Fibroblast of lung (primary cell): Measurements from ENCODE around the gene TMEM131L. TPM values are rescaled to one million over a fixed set of nuclear protein-coding genes. Genes with fewer than 3 reads are reported as not detected.

Source experiments
- DNase-seq, 2 donors: peaks; one replicate each; pipeline versions ENCODE4 v3.0.0 to v3.0.0-alpha.2; 2010; ENCODE audit warnings: low read depth in 2 of 2
- H2AFZ ChIP-seq: 2 replicates; pipeline ENCODE4 v1.5.1; 2012; ENCODE audit warnings: low read length, control low read depth, inconsistent platforms
- H3K27ac ChIP-seq: 2 replicates; pipeline ENCODE4 v1.5.1; 2011; ENCODE audit warnings: low read length, control low read depth; ENCODE audit not compliant: insufficient read depth
- H3K27me3 ChIP-seq: 2 replicates; pipeline ENCODE4 v1.5.1; 2011; ENCODE audit warnings: mild to moderate bottlenecking, low read length; ENCODE audit not compliant: control insufficient read depth, insufficient read depth
- H3K36me3 ChIP-seq: 2 replicates; pipeline ENCODE4 v1.5.1; 2011; ENCODE audit warnings: low read length; ENCODE audit not compliant: control insufficient read depth, insufficient read depth
- H3K4me1 ChIP-seq: 2 replicates; pipeline ENCODE4 v1.5.1; 2011; ENCODE audit warnings: low read length; ENCODE audit not compliant: control insufficient read depth, insufficient read depth; ENCODE audit errors: extremely low read depth
- H3K4me2 ChIP-seq: 2 replicates; pipeline ENCODE4 v1.5.1; 2011; ENCODE audit warnings: low read length, control low read depth; ENCODE audit not compliant: insufficient read depth; ENCODE audit errors: extremely low read depth
- H3K4me3 ChIP-seq, 4 experiments: fragments of 200-600 bp in 1 of 4; sonication (generic) in 1 of 4; replicated peaks in 1 of 4; 2 replicates each; pipeline ENCODE4 v1.5.1; 2011 to 2016; ENCODE audit warnings: low read length in 4 of 4, low read depth in 3 of 4, mild to moderate bottlenecking in 3 of 4, control low read depth in 2 of 4, inconsistent platforms in 1 of 4, mixed read lengths in 1 of 4; ENCODE audit not compliant: insufficient read depth in 1 of 4; ENCODE audit errors: control extremely low read depth in 1 of 4
- H3K79me2 ChIP-seq: 2 replicates; pipeline ENCODE4 v1.5.1; 2012; ENCODE audit warnings: mild to moderate bottlenecking, low read length, inconsistent platforms; ENCODE audit not compliant: control insufficient read depth, insufficient read depth
- H3K9ac ChIP-seq: 2 replicates; pipeline ENCODE4 v1.5.1; 2011; ENCODE audit warnings: mild to moderate bottlenecking, low read length, control low read depth; ENCODE audit not compliant: insufficient read depth
- H3K9me3 ChIP-seq: 2 replicates; pipeline ENCODE4 v1.5.1; 2012; ENCODE audit warnings: low read depth, low read length; ENCODE audit not compliant: control insufficient read depth, insufficient read depth
- H4K20me1 ChIP-seq: 2 replicates; pipeline ENCODE4 v1.5.1; 2011; ENCODE audit warnings: low read length; ENCODE audit not compliant: control insufficient read depth, insufficient read depth; ENCODE audit errors: extremely low read depth
- CTCF ChIP-seq, 2 donors: IDR thresholded peaks in 1 of 2; conservative IDR thresholded peaks in 1 of 2; 1 replicate in 1 of 2; 2 replicates in 1 of 2; pipeline ENCODE4 v1.5.1; 2011 to 2012; ENCODE audit warnings: low read length in 2 of 2, control low read depth in 1 of 2, inconsistent platforms in 1 of 2, low read depth in 1 of 2, mild to moderate bottlenecking in 1 of 2
- EZH2 ChIP-seq: IDR thresholded peaks from 2 replicates; pipeline ENCODE4 v1.5.1; 2012; ENCODE audit warnings: low read length, control low read depth, mild to moderate bottlenecking; ENCODE audit errors: missing control alignments
- polyA plus RNA-seq, 2 donors: library from polyadenylated mRNA; depleted of rRNA in 1 of 2; stranded (reverse) in 1 of 2; unstranded in 1 of 2; fragments of >200 nt; gene quantifications; 2 replicates each; pipeline ENCODE4 v1.2.1, GENCODE V29; 2011 to 2012; ENCODE audit warnings: missing spikeins in 1 of 2
- total RNA-seq: library from RNA; depleted of rRNA; stranded (reverse); fragments of >200 nt; gene quantifications from 2 replicates; pipeline ENCODE4 v1.2.1, GENCODE V29; 2014

The TMEM131L gene
- total and polyA plus RNA-seq, 2 donors (not counting 1 experiment from before 2014, with no cell fraction given) = 7.7 to 15.0 TPM

DNA sequence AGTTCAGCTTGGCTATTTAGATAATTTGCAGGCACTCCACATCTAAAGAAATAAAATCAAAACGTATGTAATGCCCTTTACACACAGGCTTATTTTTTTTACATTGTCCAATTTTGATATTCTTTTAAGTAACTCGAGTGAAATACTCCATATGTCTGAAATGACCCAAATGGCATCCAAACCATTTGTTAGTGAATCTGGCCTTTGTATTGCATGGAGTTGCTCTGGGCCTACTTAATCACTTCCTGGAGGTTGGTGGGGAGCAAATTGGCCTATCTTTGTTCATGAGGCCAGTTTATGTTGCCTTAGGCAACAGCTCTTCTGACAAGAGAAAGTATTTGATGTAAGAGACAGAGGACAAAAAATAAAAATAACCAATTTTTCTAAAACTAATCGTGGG lies 47.6 kb upstream of the TMEM131L start:
- TF ChIP-seq CTCF (conservative IDR thresholded peaks at IDR 0.05 in 1 of 2, IDR thresholded peaks at IDR 0.05 in 1 of 2; ENCODE audit: low read depth in 1 of 2, low read length in 2 of 2) (no peak), EZH2 (no peak)
- Histone ChIP-seq H4K20me1 (no peaks in the 10 kb centered on the region), H2AFZ (no peak overlapping the region), H3K79me2 (no peaks in the 10 kb centered on the region), H3K9me3 (no peaks in the 10 kb centered on the region), H3K4me2 (no peak overlapping the region), H3K27me3 (no peaks in the 10 kb centered on the region), H3K27ac (no peak overlapping the region), H3K4me1 (no peaks in the 10 kb centered on the region), H3K36me3 (no peaks in the 10 kb centered on the region), H3K4me3 (no peak overlapping the region), H3K9ac (no peak overlapping the region)
- DNase-seq = peak in 1 of 2 donors; percentile 13

- H3K9me3 ChIP-seq = no peaks in the 10 kb centered on the region
- H3K4me1 ChIP-seq = no peaks in the 10 kb centered on the region
- H4K20me1 ChIP-seq = no peaks in the 10 kb centered on the region
- H3K9ac ChIP-seq = no peak overlapping the region
- H3K4me3 ChIP-seq = no peak overlapping the region
- H3K79me2 ChIP-seq = no peaks in the 10 kb centered on the region
- no peaks in the 10 kb centered on the region for H3K27me3 ChIP-seq
- no peak overlapping the region for H2AFZ ChIP-seq
- H3K36me3 ChIP-seq = no peaks in the 10 kb centered on the region
- no peak overlapping the region for H3K27ac ChIP-seq
- no peak for DNase-seq
- TF ChIP-seq CTCF (conservative IDR thresholded peaks at IDR 0.05 in 1 of 2, IDR thresholded peaks at IDR 0.05 in 1 of 2; ENCODE audit: low read depth in 1 of 2, low read length in 2 of 2) (no peak), EZH2 (no peak)
- H3K4me2 ChIP-seq = no peak overlapping the region
These were observed 47.1 kb upstream of the TMEM131L start for GRCh38 chr4:153419029-153419428.

GRCh38 chr4:153419673-153420278 lies 46.4 kb upstream of the TMEM131L start:
- TF ChIP-seq CTCF (conservative IDR thresholded peaks at IDR 0.05 in 1 of 2, IDR thresholded peaks at IDR 0.05 in 1 of 2; ENCODE audit: low read depth in 1 of 2, low read length in 2 of 2) = no peak
- TF ChIP-seq EZH2 = no peak
- H3K79me2 ChIP-seq = no peaks in the 10 kb centered on the region
- no peak overlapping the region for H3K4me2 ChIP-seq
- H3K36me3 ChIP-seq = no peaks in the 10 kb centered on the region
- H3K27me3 ChIP-seq = no peaks in the 10 kb centered on the region
- H3K27ac ChIP-seq = no peak overlapping the region
- DNase-seq = no peak
- no peak overlapping the region for H2AFZ ChIP-seq
- H4K20me1 ChIP-seq = no peaks in the 10 kb centered on the region
- H3K4me1 ChIP-seq = no peaks in the 10 kb centered on the region
- no peaks in the 10 kb centered on the region for H3K9me3 ChIP-seq
- no peak overlapping the region for H3K4me3 ChIP-seq
- no peak overlapping the region for H3K9ac ChIP-seq
